Lower leg skin (tissue), 3 donors: Measurements from ENCODE around the gene ZNF236.

Source experiments
- CTCF ChIP-seq, 3 donors: fragments of 450-650 bp; IDR thresholded peaks; one replicate each; pipeline ENCODE4 v1.5.1; 2016; ENCODE audit warnings: antibody characterized with exemption in 3 of 3, mild to moderate bottlenecking in 3 of 3, moderate library complexity in 2 of 3
- POLR2A ChIP-seq, 2 donors: fragments of 450-650 bp; IDR thresholded peaks; one replicate each; pipeline ENCODE4 v1.6.1; 2016 to 2017; ENCODE audit warnings: antibody characterized with exemption in 2 of 2, mild to moderate bottlenecking in 1 of 2, moderate library complexity in 1 of 2

- TF ChIP-seq POLR2A (IDR thresholded peaks at IDR 0.05) (no peak), CTCF (IDR thresholded peaks at IDR 0.05) (no peak)
These were observed 157.5 kb downstream of the ZNF236 start for GRCh38 chr18:76979906-76980305.
